Stimulated activated CD8-positive, alpha-beta memory T cell treated with anti-CD3 and anti-CD28 coated beads, Interleukin-12 subunit alpha, Interleukin-12 subunit beta, amount 100 ng/mL, for 4 hours (primary cell): ENCODE data around the gene KLF6.

Experiments used
- DNase-seq: peaks from one replicate; pipeline ENCODE4 v3.0.0-alpha.2; 2020; ENCODE audit warnings: low read depth

KLF6 gene

DNA sequence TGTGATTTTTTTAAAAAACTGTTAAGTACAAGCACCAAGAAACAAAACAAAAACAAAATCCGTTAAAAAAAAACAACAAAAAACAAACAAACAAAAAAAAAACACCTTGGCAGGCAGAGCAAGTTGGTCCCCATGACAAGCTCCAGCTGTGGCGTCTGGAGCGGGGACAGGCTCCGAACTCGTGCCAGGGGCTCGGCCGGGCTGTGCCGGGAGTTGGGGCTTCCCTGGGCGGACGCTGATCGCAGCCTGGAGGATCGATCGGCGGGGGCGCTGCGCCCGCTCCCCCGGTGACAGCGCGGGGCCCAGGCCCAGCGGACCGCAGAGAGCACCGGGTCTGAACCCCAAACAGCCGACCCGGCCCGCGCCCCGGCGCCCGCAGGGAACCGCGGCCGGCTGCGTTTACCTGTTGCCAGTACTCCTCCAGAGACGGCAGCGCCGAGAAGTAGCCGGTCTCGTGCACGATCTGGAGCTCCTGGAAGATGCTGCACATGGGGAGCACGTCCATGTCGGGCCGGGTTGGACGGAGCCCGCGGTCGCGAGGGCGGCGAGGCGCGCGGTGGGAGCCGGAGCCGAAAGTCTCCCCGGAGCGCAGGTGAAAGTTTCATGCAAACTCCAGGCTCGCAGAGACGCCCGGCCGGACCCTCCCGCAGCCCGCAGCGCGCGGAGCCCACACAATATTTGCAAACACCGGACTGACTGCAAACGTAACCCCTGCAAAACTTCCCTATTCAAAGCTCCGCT is at the start of gene KLF6:
KLF6 (minus strand) TSS at position 700 of the 741 bp plus-strand sequence; CDS start at position 505, 195 bp downstream.
- no peak for DNase-seq

DNA sequence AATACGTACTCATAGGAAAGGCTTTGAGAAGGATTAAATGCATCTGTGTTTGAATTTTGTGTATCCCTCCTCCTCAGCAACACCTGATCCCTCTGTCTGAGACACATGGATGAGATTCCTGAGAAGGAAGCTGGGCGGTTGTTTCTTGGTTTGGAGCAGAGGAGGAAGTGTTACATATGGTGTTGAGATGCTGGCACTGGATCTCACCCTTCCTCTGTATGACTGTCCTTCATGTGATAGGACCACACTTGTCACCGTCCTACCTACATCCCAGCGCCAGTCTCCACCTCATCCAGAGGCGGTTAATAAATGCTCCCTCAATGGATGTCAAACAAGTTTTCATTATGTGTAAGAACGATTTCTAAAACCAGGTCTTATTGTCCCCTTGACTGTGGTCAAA is 49.4 kb upstream of the KLF6 start:
- DNase-seq = no peak

DNA sequence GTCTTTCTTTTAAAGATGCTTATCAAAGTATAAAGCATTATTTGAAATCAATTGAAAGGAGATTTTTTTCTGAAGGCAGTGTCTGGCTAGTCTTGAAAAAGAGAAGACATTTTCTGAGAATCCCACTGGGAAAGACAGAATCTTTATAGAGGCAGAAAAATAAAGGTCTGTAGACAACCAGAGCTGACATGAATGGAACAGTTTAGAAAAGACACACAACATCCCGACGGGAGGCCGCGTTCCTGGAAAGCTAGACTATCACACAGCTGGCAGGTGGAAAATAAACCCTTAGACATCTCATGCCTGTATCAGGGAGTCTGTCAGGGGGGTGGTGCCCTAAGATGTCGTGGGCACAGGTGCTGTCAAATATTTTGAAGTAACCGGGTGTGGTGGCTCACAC is 48.0 kb upstream of the KLF6 start:
- no peak for DNase-seq

DNA sequence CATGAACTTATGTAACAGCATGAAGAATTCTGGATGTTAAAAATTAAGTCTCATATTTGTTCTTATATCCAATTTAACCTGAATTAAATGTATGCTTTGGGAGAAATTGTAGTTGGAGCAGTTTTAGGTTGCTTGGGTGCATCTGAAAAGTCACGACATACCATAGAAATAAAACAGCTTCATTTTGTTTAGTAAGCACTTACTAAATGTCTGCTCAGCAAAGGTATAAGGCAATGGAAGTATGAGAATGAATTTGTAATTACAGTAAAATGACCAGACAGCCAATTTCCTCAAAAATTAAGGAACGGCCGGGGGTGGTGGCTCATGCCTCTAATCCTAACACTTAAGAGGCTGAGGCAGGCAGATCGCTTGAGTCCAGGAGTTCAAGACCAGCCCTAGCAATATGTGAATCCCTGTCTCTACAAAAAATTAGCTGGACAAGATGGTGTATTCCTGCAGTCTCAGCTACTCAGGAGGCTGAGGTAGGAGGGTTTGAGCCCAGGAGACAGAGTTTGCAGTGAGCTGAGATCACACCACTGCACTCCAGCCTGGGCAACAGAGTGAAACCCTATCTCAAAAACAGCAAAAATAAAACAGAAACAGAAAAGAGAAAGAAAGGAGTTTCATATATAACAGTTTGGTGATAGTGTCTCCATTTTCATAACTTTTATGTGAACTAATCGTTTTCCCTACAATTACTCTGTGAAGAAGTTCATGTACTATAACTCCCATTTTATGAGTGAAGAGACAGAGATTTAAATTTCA is 47.2 kb upstream of the KLF6 start:
- DNase-seq = no peak

DNA sequence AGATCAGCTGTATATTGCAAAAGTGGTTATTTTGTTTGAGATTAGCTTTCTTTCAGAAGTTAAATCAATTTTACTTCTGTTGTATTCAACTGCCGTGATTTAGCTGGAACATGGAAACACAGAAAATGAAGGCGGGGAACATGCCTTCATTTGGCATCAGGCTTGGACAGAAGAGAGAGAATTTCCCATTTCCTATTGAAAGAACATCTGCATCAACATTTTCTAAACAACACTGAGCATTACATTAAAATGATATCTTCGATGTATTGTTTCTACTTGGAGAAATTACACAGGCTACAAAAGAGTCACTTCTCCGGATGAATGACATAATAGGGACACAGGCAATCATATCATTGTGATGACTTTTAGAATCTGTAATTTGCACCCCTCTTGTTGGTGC is 46.6 kb upstream of the KLF6 start:
- DNase-seq = no peak

DNA sequence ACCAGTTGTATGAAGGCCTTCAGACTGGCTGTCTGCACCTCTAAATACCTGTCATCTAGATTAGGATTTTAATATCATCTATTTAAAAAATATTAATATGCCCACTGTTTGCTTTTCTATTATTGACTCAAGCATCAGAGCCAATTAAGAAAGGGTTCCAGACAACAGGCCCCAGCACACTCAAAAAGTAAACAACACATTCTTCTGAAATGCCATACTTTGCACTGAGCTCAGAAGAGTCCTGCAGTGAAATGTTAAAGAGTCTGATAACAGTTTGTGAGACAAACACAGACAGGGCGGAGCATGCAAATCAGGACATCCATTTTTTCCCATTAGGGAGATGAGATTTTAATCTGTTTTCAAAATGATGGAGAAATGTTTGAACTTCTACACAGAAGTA is 45.9 kb upstream of the KLF6 start:
- no peak for DNase-seq

DNA sequence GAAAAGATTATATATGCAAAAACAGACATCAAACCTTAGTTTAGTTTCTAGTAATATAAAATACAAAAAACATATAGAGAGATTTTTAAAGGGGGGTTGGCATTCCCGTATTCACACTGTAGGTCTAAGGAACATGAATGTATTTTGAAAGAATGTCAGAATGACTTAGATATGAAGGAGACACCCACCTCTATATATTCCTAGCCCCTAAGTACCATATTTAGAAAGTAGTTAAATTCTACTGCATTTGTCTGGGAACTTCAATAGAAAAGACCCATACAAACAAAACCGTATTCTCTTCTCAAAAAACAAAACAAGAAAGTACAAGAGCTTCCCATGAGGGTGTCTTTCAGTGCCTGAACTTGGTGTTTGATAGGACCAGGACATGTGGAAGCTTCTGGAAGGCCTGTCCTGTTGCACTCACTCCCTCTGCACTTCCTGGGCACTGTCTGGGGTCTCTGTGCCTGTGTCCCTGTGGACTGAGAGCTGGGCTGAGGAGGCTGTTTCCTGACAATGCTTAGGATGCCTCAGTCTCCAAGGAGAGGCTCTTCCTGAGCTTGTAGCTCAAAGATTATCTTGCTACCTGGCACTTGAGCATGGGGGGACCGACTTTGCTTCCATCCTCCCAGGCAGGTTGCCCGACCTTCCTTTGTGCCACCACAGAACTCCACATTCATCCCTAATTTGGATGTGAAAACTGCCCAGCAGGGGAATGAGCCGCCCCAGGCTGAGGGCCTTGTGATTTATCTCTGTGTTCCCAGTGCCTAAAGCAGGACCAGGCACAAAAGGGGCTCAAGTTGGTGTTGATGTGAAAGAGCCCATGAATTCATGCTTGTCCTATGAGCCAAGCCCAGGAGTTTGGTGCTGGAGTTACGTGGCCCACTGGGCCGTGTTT is 44.4 kb upstream of the KLF6 start:
- no peak for DNase-seq

DNA sequence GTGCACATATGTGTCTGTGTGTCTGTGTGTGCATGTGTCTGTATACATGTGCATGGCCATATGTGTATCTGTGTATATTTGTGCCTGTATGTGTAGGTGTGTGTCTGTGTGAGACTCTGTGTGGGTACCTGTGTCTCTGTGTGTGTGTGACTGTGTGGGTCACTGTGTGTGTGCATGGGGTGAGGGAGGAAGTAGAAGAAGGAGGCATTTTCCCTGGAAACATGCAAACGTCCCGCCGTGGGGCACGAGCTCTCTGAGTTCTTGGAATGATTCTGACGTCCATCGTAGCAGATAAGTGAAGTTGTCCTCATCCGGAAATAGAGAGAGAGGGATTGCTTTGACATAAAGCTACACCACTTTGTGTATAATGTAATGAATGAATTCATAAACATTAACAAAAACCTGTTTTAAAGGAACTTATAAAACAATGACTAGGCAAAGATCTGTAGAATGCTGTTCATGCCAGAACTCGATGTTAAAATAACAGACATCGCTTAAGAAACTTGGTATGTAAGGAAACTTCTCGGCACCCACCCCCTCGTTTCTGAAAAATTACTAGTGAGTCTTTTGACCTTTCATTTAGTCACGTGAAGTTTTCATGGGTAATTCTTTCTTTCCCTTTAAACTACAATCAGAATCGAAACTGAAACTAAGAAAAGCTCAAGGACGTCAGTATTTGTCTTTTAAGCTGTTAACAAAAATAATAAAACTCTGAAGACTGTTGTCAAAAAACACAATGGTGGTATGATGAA is 43.6 kb upstream of the KLF6 start:
- no peak for DNase-seq

DNA sequence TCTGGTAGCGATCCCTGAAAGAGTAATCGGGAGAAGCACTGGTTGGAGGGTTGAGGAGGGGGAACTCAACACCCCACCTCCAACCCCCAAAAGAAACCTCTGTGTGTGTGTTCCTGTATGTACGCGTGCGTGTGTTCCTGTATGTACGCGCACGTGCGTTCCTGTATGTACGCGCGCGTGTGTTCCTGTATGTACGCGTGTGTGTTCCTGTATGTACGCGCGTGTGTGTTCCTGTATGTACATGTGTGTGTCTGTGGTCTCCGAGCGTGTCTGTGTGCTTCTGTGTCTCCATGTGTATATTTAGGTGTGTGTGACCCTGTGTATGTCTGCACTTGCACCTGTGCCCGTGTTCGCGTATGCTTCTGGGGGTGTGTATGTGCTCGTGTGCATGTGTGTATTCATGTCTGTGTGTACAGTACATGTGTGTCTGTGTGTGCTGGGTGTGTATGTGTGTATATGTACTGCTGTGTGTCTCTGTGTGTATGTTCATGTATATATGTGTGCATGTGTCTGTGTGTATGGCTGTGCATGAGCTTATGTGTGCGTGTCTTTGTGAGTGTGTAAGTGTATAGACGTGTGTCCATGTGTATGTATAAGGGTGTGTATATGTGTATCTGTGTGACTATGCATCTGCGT is 42.9 kb upstream of the KLF6 start:
- DNase-seq = no peak

DNA sequence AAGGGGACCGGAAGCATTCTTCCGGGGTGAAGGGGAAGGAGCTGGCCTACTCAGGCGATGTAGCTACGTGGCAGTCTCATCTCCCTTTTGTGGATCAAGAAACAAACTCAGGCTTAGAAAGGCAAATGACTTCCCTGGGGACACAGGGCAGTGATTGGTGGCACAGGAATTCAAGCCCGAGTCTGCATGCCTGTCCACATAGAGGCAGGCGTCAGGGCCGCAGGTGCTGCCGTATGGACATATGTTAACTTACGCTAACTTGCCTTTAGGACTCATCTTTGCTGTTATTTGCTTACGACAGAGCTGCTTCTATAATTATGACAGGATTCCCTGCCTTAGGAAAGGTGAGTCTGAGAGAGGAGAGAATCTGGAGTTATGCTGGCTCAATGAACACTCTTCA is 42.3 kb upstream of the KLF6 start:
- no peak for DNase-seq

DNA sequence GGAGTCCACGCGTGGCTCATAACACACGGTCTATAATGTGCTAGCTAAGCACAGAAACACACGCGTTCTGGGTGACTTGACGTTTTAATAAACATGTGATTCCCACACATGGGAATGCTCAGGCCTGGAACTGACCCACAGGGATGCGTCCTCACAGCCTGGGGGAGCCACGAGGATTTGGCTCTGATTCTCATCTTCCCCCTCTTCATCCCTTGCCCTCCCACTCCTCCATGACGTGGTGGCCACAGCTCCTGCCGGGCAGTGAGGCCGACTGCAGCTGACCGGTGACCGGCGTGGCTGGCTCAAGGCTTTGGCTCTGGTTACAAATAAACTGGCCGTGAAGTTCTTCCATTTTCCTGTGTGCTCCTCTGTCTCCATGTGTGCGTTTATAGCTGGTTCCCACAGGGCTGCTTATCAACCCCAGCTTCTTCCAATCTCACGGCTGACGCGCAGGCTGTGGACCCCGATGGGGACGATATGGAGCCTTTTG is 40.9 kb upstream of the KLF6 start:
- no peak for DNase-seq

DNA sequence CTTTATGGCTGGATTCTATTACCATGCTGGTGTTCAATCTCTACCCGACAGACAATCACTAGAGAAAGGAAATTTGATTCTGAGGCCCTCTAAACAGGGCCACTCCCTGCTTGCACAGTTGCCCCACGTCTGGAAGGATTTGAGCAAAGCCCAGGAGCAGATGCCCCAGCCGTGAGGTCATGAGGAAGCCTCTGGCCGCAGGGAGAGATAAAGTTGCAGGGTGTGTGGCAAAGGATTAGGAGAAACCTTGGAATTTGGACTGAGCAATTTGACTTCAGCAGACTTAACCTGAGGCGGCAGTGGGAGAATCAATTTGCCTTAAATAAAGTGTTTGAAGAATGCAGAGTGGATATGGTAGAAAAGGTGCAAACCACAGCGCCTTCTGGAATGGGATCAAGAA is 40.2 kb upstream of the KLF6 start:
- no peak for DNase-seq

DNA sequence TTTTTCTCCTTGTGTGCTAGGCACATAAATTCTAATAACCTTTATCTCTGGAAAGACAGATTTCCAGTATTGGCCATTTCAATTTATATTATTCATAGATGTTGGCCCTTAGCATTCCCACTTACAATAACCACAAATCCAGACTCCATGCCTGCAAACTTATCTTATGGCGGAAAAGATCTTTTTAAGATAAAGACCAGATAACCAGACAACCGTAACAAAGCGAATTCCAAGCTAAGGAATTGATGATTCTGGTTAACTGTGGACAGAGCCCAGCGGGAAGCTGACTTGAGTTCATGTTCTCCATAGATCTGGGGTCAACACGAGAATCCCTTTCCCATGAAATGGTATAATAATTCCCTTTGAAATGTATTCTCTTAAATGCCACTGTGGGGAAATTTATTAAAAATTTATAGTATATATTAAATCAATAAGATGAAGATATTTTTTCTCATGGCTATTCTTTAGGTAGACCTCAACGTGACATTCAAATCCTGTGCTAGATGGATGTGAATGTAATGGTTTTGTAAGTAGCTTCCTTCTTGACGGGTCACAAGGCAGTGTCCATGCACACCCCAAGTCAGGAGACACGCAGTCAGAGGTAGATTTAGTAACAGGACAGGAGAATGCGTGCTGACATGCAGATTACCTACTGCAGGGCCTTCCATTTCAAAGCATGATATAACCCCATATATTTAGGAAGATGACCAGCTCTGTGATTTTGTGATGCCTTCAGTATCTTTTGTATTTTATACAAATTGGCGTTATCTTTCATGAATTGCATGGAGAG is 37.7 kb upstream of the KLF6 start:
- no peak for DNase-seq

DNA sequence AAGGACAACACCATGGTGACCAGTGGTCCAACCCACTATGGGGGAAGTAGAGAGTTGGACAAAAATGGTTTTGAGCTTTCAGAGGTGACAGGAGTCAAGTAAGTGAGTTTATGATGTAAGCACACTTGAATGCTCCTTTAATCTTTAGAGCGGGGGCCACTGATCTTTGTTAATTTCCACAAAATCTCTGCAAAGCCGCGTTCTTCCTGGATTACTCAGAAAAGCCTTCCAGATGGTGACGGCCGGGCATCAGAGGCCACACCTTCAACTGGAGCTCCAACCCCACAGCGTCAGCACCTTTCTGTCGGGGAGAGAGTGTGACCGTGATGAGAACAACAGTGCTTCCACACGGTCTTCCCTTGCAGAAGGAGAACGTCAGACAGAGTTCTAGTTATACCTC is 35.2 kb upstream of the KLF6 start:
- DNase-seq = no peak

DNA sequence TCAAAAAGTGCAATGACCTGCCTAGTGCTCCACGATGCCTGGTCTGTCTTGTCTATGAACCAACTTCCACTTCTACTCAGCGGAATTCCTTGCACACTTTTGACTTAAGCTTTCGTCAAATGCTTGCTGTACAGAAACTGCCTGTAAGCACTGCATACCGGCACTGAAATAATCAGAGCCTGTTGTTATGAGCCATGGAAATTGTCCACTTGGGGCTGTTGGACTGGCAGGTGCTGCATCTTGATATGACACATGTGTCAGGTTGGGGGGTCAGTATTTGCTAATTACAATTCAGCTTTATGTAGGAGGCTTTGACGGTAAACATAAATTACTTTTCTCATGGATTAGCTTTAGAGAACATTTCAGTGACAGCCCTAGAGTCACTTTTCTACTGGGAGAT is 32.0 kb upstream of the KLF6 start:
- no peak for DNase-seq

DNA sequence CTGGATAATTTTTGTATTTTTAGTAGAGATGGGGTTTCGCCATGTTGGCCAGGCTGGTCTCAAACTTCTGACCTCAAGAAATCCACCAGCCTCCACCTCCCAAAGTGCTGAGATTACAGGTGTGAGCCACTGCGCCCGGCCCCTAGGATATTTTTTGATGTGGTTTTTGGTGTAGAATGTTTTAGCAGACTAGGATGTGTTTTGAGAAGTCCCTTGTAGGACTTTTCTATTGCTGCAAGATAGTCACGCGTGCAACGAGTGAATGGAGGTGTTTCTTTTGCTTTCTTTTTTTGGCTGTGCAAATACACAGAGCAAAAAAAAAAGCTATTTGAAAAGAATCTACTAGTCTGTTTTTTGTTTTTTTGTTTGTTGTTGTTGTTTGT is 29.8 kb upstream of the KLF6 start:
- DNase-seq = no peak

DNA sequence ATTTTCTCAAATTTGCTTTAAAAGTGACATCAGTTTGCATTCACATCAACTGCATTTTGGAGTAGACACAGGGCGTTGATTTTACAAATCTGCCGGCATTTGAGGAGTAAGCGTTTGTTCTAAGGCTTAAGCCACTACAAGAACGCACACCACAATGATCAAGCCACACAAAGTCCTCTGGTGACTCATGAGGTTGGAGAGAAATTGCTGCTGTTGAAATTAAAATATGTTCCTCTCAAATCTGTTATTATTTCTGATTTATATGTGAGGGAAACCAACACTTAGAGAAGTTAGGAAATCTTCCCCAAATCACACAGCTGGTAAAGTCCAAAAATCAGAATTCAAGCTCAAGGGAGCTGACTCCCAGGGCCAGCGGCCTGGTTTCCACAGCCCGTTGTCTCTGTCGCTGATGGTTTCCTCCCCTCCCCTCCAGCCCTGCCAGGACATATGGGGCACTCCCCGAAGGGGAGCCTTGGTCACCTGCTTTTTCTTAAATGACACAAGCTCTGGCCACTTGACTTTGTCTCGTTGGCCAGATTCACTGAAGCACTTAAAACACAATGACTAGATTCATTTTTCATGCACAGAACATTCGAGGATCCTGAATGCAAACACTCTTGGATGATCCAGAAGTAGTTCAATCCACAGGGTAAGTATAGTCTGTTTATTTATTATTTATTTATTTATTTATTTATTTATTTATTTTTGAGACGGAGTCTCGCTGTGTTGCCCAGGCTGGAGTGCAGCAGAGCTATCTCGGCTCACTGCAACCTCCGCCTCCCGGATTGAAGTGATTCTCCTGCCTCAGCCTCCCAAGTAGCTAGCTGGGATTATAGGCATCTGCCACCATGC is 29.2 kb upstream of the KLF6 start:
- DNase-seq = no peak

DNA sequence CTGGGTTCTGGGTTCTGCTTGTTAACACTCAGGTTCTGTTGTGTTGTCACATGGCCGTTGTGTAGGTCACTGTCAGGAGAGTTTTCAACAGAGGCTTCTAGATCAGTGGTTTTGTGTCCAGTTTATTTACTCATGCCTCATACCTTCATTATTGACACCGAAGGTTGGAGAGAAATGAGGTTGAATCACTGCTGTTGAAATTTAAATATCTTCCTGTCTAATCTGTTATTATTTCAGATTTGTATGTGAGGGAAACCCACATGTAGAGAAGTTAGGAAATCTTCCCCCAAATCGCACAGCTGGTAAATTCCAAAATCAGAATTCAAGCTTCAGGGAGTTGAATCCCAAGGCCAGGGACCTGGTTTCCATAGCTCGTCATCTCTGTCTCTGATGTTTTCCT is 28.3 kb upstream of the KLF6 start:
- no peak for DNase-seq

DNA sequence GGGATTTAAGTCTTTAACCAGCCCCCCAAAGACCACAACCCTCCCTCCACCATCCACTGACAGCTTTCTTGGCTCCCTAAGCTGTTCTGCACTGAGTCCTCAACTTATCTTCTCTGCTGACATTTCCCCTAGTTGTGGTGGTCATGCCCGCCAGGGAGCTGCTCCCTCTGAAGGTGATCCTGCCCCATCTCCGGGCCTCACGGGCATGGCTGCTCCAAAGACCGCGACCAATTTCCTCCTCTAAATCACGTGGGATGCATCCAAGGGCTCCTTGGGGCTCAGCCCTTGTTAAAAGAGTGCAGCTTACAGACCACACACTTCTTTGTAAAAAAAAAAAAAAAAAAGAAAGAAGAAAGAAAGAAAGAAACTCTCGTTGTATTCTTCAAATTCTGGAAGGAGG is 27.1 kb upstream of the KLF6 start:
- no peak for DNase-seq
